AG09309 (cell line): ENCODE results near the gene TRIM15.

Experiments used
- DNase-seq: peaks from one replicate; pipeline ENCODE4 v3.0.0-alpha.2; 2010; ENCODE audit warnings: low read depth
- H3K4me3 ChIP-seq: 2 replicates; pipeline ENCODE4 v1.5.1; 2011; ENCODE audit warnings: mild to moderate bottlenecking, low read depth, low read length, moderate library complexity; ENCODE audit not compliant: control insufficient read depth
- TF ChIP-seq, protein P1 (sequence below): IDR thresholded peaks from 2 replicates; pipeline ENCODE4 v1.5.1; 2011; ENCODE audit warnings: mild to moderate bottlenecking, low read depth, low read length, inconsistent platforms; ENCODE audit not compliant: insufficient read depth, control insufficient read depth; ENCODE audit errors: missing control alignments

Gene TRIM15

DNA sequence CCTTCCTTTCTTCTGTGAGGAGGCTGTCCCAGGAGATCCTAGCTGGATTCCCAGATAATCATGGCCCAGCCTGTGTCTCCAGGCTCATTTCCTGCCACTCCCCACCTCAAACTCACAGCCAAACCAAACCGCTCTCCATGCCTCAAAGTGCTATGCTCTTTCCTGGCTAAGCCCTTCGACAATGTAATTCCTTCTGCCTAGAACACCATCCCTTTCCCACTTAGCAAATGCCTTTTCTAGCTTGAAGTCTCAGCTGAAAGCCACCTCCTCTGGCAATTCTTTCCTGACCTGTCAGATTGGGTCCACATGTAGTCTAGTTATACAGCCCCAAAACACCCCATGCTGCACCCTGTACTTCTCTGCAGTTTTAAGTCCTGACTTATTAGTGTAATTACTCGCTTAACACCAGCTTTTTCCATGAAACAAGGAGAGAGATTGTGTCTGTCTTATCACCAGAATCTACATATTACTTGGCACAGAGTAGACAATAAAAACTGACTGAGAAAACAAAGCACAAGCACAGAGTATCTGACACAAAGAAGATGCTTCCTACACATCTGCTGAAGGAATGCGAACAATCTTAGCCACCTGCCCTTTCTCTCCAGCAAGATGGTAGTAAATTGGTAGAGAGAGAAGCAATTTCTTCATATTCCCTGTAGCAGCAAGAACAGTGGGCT is 44.4 kb downstream of the TRIM15 start:
- no peak for DNase-seq
- TF ChIP-seq, protein P1, sequence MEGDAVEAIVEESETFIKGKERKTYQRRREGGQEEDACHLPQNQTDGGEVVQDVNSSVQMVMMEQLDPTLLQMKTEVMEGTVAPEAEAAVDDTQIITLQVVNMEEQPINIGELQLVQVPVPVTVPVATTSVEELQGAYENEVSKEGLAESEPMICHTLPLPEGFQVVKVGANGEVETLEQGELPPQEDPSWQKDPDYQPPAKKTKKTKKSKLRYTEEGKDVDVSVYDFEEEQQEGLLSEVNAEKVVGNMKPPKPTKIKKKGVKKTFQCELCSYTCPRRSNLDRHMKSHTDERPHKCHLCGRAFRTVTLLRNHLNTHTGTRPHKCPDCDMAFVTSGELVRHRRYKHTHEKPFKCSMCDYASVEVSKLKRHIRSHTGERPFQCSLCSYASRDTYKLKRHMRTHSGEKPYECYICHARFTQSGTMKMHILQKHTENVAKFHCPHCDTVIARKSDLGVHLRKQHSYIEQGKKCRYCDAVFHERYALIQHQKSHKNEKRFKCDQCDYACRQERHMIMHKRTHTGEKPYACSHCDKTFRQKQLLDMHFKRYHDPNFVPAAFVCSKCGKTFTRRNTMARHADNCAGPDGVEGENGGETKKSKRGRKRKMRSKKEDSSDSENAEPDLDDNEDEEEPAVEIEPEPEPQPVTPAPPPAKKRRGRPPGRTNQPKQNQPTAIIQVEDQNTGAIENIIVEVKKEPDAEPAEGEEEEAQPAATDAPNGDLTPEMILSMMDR = no peak
- H3K4me3 ChIP-seq = no peak overlapping the region

- no peak overlapping the region for H3K4me3 ChIP-seq
- TF ChIP-seq, protein P1 = no peak
- DNase-seq = no peak
Observed at GRCh38 chr6:30211306-30211705, 48.0 kb downstream of the TRIM15 start.

GRCh38 chr6:30211899-30212298 is 48.6 kb downstream of the TRIM15 start:
- DNase-seq = no peak
- peak overlapping the region; percentile 73 for H3K4me3 ChIP-seq
- TF ChIP-seq, protein P1 = no peak

DNA sequence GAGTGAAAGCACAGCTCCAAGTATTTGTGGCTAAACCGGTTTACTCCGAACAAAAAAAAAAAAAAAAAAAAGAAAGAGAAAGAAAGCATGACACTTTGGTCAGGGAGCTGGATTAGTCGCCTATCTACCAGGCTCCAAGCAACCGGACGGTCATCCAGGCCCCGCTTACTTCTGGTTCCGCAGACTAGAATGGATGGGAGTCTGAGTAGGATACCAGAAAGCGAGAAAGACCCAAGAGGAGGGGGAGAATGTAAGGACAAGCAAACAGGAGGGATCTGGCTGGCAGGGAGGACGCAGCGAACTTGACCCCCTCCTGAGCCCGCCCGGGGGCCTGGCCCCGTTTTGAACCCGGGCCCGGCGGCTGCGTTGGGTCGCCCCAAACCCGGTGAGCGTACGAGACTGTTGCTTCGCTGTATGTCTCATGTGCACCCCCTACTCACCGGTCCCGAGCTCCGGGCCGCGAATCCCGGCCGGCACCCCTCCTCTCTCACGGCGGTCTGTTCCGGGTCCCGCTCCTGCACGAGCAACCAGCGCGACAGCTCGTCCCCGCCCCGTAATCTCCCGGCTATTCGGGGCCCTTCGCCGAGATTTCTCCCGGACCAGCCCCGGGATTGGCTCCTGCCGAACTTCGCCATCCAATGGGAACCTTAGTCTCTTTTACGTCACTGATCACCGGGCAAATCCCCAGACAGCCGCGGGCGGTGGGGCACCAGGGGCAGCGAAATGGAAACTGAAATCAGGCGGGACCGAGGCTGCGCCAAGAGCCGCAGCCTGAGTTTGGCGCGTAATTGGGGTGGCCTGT is 49.7 kb downstream of the TRIM15 start, which contains the start of gene TRIM26:
TSS of gene TRIM26 (minus strand) at position 542 of the 802 bp plus-strand sequence. CDS start 14,303 bp downstream, outside the sequence.
- TF ChIP-seq, protein P1 = no peak
- peak within 1 kb of the TSS; percentile 73 for H3K4me3 ChIP-seq
- DNase-seq = peak; percentile 84

- TF ChIP-seq, protein P1 = no peak
- DNase-seq = no peak
- peak overlapping the region; percentile 73 for H3K4me3 ChIP-seq
Observed at GRCh38 chr6:30213667-30213956, 50.3 kb downstream of the TRIM15 start.

DNA sequence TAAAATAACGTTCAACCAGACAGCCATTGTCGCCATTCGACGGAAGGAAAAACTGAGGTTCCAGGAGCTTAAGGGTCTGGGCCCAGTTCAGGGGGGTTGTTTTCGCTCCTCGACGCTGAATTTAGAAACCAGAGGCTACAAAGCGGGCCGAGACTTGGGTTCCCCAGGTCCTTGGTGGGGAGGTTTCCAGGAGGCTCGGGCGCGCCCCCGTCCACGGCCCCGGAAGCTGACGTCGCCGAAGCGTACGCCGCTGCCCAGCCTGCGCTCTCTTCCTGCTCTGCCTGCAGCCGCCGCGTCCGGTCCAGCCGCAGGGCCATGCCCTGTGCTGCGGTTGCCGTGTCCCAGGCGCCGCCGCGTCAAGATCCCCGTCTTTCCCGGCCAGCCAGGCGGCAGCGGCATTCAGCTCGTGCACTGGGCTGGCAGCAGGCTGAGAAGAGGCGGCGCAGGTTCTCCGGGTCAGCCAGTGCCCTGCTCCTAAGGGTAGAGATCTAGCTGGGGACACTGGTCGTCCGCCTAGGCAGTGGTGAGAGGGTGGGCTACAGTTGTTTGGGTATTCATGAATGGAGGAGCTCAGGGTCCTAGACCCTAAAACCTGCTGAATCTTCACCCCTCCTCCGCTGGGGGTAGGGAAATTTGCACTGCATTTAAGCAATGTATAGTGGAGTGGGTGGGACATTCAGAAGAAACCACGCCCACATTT is 50.8 kb downstream of the TRIM15 start:
- TF ChIP-seq, protein P1 = no peak
- peak; percentile 24 for DNase-seq
- H3K4me3 ChIP-seq = peak overlapping the region; percentile 73
